HepG2 (cell line): ENCODE results near the gene GRIA2. TPM values are rescaled to one million over a fixed set of nuclear protein-coding genes. Genes with fewer than 3 reads are reported as not detected.
A peak's percentile ranks its signal among the peaks of the same experiment; 100 is the strongest.

ENCODE experiments used
- ATAC-seq: fragments of 200-7000 bp; cut with Tn5 transposase; 3 replicates; pipeline ENCODE4 v1.9.1; 2020; ENCODE audit warnings: mild to moderate bottlenecking, moderate library complexity
- BruUV-seq: library from RNA; stranded (reverse); fragments of 400-500 nt; replicated peaks from 2 replicates; lab custom pipeline; 2021; lab: Mats Ljungman, UMichigan
- CTCF ChIA-PET: fragments of 300-600 bp; formaldehyde crosslinking; extraction: SDS; loops from one replicate; lab custom pipeline; 2021; ENCODE audit warnings: low total read pairs, inconsistent platforms, low intra/inter-chr PET ratio; lab: Yijun Ruan, JAX
- POLR2A ChIA-PET: fragments of 350-600 bp; sonication (Branson Sonifier 250); formaldehyde crosslinking; loops from one replicate; lab custom pipeline; 2020; ENCODE audit warnings: antibody characterized with exemption, inconsistent platforms; lab: Yijun Ruan, JAX
- DNase-seq: peaks from one replicate; pipeline ENCODE4 v3.0.0-alpha.2; 2015; ENCODE audit warnings: low spot score
- FAIRE-seq: peaks from 3 replicates; lab custom pipeline; 2011; peaks lifted over from hg19 to GRCh38; lab: Jason Lieb, UNC
- H2AFZ ChIP-seq: one replicate; pipeline ENCODE4 v1.6.1; 2011; ENCODE audit warnings: low read length, inconsistent platforms
- H3K27ac ChIP-seq: fragments of 300-600 bp; 3 replicates; pipeline ENCODE4 v1.8.0; 2011; ENCODE audit warnings: mixed run types, mild to moderate bottlenecking, mixed read lengths, low read length, inconsistent platforms; ENCODE audit not compliant: insufficient read depth; ENCODE audit errors: extremely low read length
- H3K27me3 ChIP-seq, 2 experiments: fragments of 200-600 bp in 1 of 2; 2 replicates in 1 of 2; 3 replicates in 1 of 2; pipeline versions ENCODE4 v1.6.0 to v1.8.0; 2011; ENCODE audit warnings: low read length in 2 of 2, mild to moderate bottlenecking in 2 of 2, moderate library complexity in 2 of 2, inconsistent platforms in 1 of 2; ENCODE audit not compliant: insufficient read depth in 2 of 2, control insufficient read depth in 1 of 2
- H3K36me3 ChIP-seq, 2 experiments: fragments of 200-600 bp in 1 of 2; replicated peaks in 1 of 2; 2 replicates in 1 of 2; 3 replicates in 1 of 2; pipeline versions ENCODE4 v1.5.1 to v1.8.0; 2011; ENCODE audit warnings: low read length in 2 of 2, inconsistent platforms in 1 of 2; ENCODE audit not compliant: insufficient read depth in 2 of 2, control insufficient read depth in 1 of 2
- H3K4me1 ChIP-seq: 2 replicates; pipeline ENCODE4 v1.5.1; 2012; ENCODE audit warnings: low read length, inconsistent platforms; ENCODE audit not compliant: insufficient read depth
- H3K4me2 ChIP-seq: 2 replicates; pipeline ENCODE4 v1.6.0; 2011; ENCODE audit warnings: low read depth, low read length, inconsistent platforms
- H3K4me3 ChIP-seq, 3 experiments: fragments of 200-600 bp in 1 of 3; sonication (generic), shearing (Covaris generic) in 1 of 3; replicated peaks in 1 of 3; 2 replicates each; pipeline ENCODE4 v1.5.1; 2011 to 2016; ENCODE audit warnings: low read length in 3 of 3, inconsistent platforms in 2 of 3, low read depth in 2 of 3, mild to moderate bottlenecking in 2 of 3, control low read depth in 1 of 3, mixed read lengths in 1 of 3; ENCODE audit not compliant: insufficient read depth in 1 of 3
- H3K79me2 ChIP-seq: one replicate; pipeline ENCODE4 v1.6.1; 2011; ENCODE audit warnings: low read length, inconsistent platforms; ENCODE audit not compliant: insufficient read depth
- H3K9ac ChIP-seq: 2 replicates; pipeline ENCODE4 v1.6.0; 2011; ENCODE audit warnings: mild to moderate bottlenecking, low read depth, low read length, inconsistent platforms; ENCODE audit not compliant: insufficient read depth
- H3K9me3 ChIP-seq: 2 replicates; pipeline ENCODE4 v1.5.1; 2012; ENCODE audit warnings: mild to moderate bottlenecking, low read length
- H4K20me1 ChIP-seq: 2 replicates; pipeline ENCODE4 v1.6.0; 2011; ENCODE audit warnings: inconsistent platforms, mild to moderate bottlenecking, low read length, moderate library complexity; ENCODE audit not compliant: insufficient read depth
- CREB1 ChIP-seq, 2 experiments: fragments of 450-650 bp in 1 of 2; IDR thresholded peaks; 2 replicates each; pipeline ENCODE4 v1.6.1; 2016 to 2017; ENCODE audit warnings: control low read depth in 1 of 2, mild to moderate bottlenecking in 1 of 2, missing compliant biosample characterization in 1 of 2, missing genetic modification characterization in 1 of 2
- FIP1L1 ChIP-seq: fragments of 200-400 bp; formaldehyde crosslinking; IDR thresholded peaks from 2 replicates; pipeline ENCODE4 v1.6.1; 2018; ENCODE audit warnings: low read depth, mild to moderate bottlenecking, low read length, moderate library complexity, borderline replicate concordance; ENCODE audit not compliant: insufficient read depth
- GFI1 ChIP-seq: sonication (generic); formaldehyde crosslinking; IDR thresholded peaks from 2 replicates; pipeline ENCODE4 v1.5.0; 2020; ENCODE audit warnings: missing genetic modification reagents, mild to moderate bottlenecking, borderline replicate concordance
- KDM2A ChIP-seq: sonication (generic); formaldehyde crosslinking; IDR thresholded peaks from 2 replicates; pipeline ENCODE4 v1.4.0; 2020; ENCODE audit warnings: low read depth, missing genetic modification reagents, borderline replicate concordance
- MAFF ChIP-seq: IDR thresholded peaks from 2 replicates; pipeline ENCODE4 v1.6.1; 2011; ENCODE audit warnings: low read depth, low read length, improper control_type of control experiment
- MAFK ChIP-seq, 2 experiments: IDR thresholded peaks in 1 of 2; conservative IDR thresholded peaks in 1 of 2; 2 replicates each; pipeline ENCODE4 v1.6.1; 2011; ENCODE audit warnings: improper control_type of control experiment in 2 of 2, low read length in 2 of 2
- ZMYM3 ChIP-seq: sonication (generic); formaldehyde crosslinking; IDR thresholded peaks from 2 replicates; pipeline ENCODE4 v1.5.1; 2020; ENCODE audit warnings: mild to moderate bottlenecking, missing genetic modification reagents
- WGBS: methylation state at CpG from one replicate; pipeline ENCODE4 v1.1.6; 2017; ENCODE audit warnings: low lambda C conversion rate; 5-methylcytosine and 5-hydroxymethylcytosine counted together
- in situ Hi-C: cut with HindIII; loops from 2 replicates; pipeline ENCODE4 v1.10.0; 2017; ENCODE audit warnings: low pct_unique_long_range_greater_than_20kb; ENCODE audit not compliant: extremely low pct_ligation_motif_present
- intact Hi-C: fragments of 100-400 bp; cut with micrococcal nuclease; formaldehyde crosslinking; loops from one replicate; pipeline ENCODE4 v1.10.0; 2022; ENCODE audit not compliant: unreplicated experiment
- polyA plus RNA-seq, 8 experiments: library from polyadenylated mRNA; depleted of rRNA in 3 of 8; stranded (reverse) in 7 of 8; unstranded in 1 of 8; fragments of >200 nt; fragmentation: Illumina TruSeq in 4 of 8; extraction: Trizol in 4 of 8; gene quantifications; 2 replicates each; pipeline versions ENCODE4 v1.2.1 to v1.2.3, GENCODE V29; 2011 to 2016; ENCODE audit warnings: low read depth in 4 of 8, missing spikeins in 1 of 8, mixed read lengths in 1 of 8; ENCODE audit not compliant: insufficient read depth in 1 of 8
- total RNA-seq, 5 experiments: library from RNA; depleted of rRNA; stranded (reverse); fragments of >200 nt; fragmentation: Illumina TruSeq; extraction: Trizol; gene quantifications; 2 replicates each; pipeline ENCODE4 v1.2.3, GENCODE V29; 2016; ENCODE audit warnings: low read depth in 1 of 5

GRIA2 gene
- total and polyA plus RNA-seq, 2 of the 13 experiments (the other 11 are each of a cell fraction or from before 2014, with no cell fraction given) = not detected

GRCh38 chr4:157184300-157184699, 36.2 kb upstream of the GRIA2 start:
- no peaks in the 10 kb centered on the region for H3K9me3 ChIP-seq
- POLR2A ChIA-PET = no interaction called here
- no peak for DNase-seq
- in situ Hi-C loops (no loop called here), intact Hi-C loops (no loop called here)
- BruUV-seq = no TSS peak
- H2AFZ ChIP-seq = no peak overlapping the region
- H4K20me1 ChIP-seq = no peaks in the 10 kb centered on the region
- no peak for FAIRE-seq
- no peak overlapping the region for H3K4me2 ChIP-seq
- H3K4me3 ChIP-seq = no peak overlapping the region
- no peaks in the 10 kb centered on the region for H3K4me1 ChIP-seq
- WGBS = 0% methylated on average over 1 of the region's 1 CpG
- no peak overlapping the region for H3K9ac ChIP-seq
- TF ChIP-seq MAFF (peak; percentile 42; the same call in 1 of the 2 replicates), MAFK (conservative IDR thresholded peaks at IDR 0.05 in 1 of 2, IDR thresholded peaks at IDR 0.05 in 1 of 2; ENCODE audit: low read length in 2 of 2) (peak in 1 of 2 experiments; percentile 70; a peak in 2 of 4 replicates), CREB1 (IDR thresholded peaks at IDR 0.05) (no peak), CREB1 (CRISPR knock-in tag; IDR thresholded peaks at IDR 0.05) (no peak)
- CTCF ChIA-PET = no interaction called here
- no peaks in the 10 kb centered on the region for H3K79me2 ChIP-seq
- H3K27me3 ChIP-seq = no peaks in the 10 kb centered on the region
- no peaks in the 10 kb centered on the region for H3K36me3 ChIP-seq
- no peak overlapping the region for H3K27ac ChIP-seq
- ATAC-seq = no peak

GRCh38 chr4:157185363-157185762, 35.2 kb upstream of the GRIA2 start:
- BruUV-seq = no TSS peak
- no peak for ATAC-seq
- no peaks in the 10 kb centered on the region for H3K36me3 ChIP-seq

More at GRCh38 chr4:157185363-157185762, 35.2 kb upstream of the GRIA2 start:
- FAIRE-seq (no peak), DNase-seq (no peak)
- H3K9me3 ChIP-seq = no peaks in the 10 kb centered on the region
- H3K4me2 ChIP-seq = no peak overlapping the region
- H3K4me3 ChIP-seq = no peak overlapping the region
- POLR2A ChIA-PET = no interaction called here
- no peaks in the 10 kb centered on the region for H3K79me2 ChIP-seq
- TF ChIP-seq FIP1L1 = no peak
- TF ChIP-seq KDM2A (CRISPR knock-in tag) = no peak
- no peak for TF ChIP-seq GFI1 (CRISPR knock-in tag)
- no peak for TF ChIP-seq ZMYM3 (CRISPR knock-in tag)
- no peaks in the 10 kb centered on the region for H4K20me1 ChIP-seq
- CTCF ChIA-PET = no interaction called here
- in situ Hi-C loops (no loop called here), intact Hi-C loops (no loop called here)
- no peak overlapping the region for H3K27ac ChIP-seq
- no peaks in the 10 kb centered on the region for H3K27me3 ChIP-seq
- H2AFZ ChIP-seq = no peak overlapping the region
- no peaks in the 10 kb centered on the region for H3K4me1 ChIP-seq
- H3K9ac ChIP-seq = no peak overlapping the region
